B cell (primary cell): Measurements from ENCODE around the gene TEX52. TPM values are rescaled to one million over a fixed set of nuclear protein-coding genes. Genes with fewer than 3 reads are reported as not detected.

Experiments
- ATAC-seq: fragments of 200-7000 bp; cut with Tn5 transposase; one replicate; pipeline ENCODE4 v1.10.0; 2021; ENCODE audit warnings: low read depth, mild to moderate bottlenecking, moderate number of reproducible peaks, moderate library complexity
- CTCF ChIA-PET: fragments of 350-600 bp; sonication (Branson Sonifier 250); formaldehyde crosslinking; loops from one replicate; lab custom pipeline; 2021; ENCODE audit warnings: antibody characterized with exemption, inconsistent platforms; lab: Charles Lee
- POLR2A ChIA-PET: fragments of 350-600 bp; sonication (Branson Sonifier 250); formaldehyde crosslinking; loops from one replicate; lab custom pipeline; 2021; ENCODE audit warnings: antibody characterized with exemption; lab: Charles Lee
- DNase-seq: peaks from one replicate; pipeline ENCODE4 v3.0.0; 2013
- H2AFZ ChIP-seq: 2 replicates; pipeline ENCODE4 v1.6.1; 2012; ENCODE audit warnings: mild to moderate bottlenecking, low read depth, low read length; ENCODE audit not compliant: insufficient read depth, poor library complexity, severe bottlenecking
- H3K27ac ChIP-seq, 2 donors: 1 replicate in 1 of 2; 2 replicates in 1 of 2; pipeline ENCODE4 v1.5.1; 2012 to 2013; ENCODE audit warnings: low read length in 2 of 2, mild to moderate bottlenecking in 2 of 2, moderate library complexity in 1 of 2
- H3K27me3 ChIP-seq, 4 experiments: fragments of 200-600 bp in 1 of 4; sonication (generic) in 1 of 4; replicated peaks in 1 of 4; 1 replicate in 2 of 4; 2 replicates in 2 of 4; pipeline versions ENCODE4 v1.6.1 to v1.7.0; 2013 to 2016; ENCODE audit warnings: low read length in 3 of 4, mild to moderate bottlenecking in 2 of 4, mixed read lengths in 1 of 4, moderate library complexity in 1 of 4; ENCODE audit not compliant: insufficient read depth in 4 of 4, control insufficient read depth in 3 of 4; ENCODE audit errors: control extremely low read depth in 1 of 4
- H3K36me3 ChIP-seq, 2 experiments: replicated peaks in 1 of 2; 1 replicate in 1 of 2; 2 replicates in 1 of 2; pipeline versions ENCODE4 v1.6.1 to v1.7.1; 2013; ENCODE audit warnings: low read length in 1 of 2; ENCODE audit not compliant: insufficient read depth in 2 of 2, control insufficient read depth in 1 of 2; ENCODE audit errors: control extremely low read depth in 1 of 2, extremely low read depth in 1 of 2
- H3K4me1 ChIP-seq, 2 donors: fragments of 200-600 bp in 1 of 2; sonication (generic) in 1 of 2; 1 replicate in 1 of 2; 2 replicates in 1 of 2; pipeline versions ENCODE4 v1.5.1 to v1.6.1; 2013 to 2017; ENCODE audit warnings: low read length in 2 of 2; ENCODE audit not compliant: control insufficient read depth in 2 of 2, insufficient read depth in 2 of 2
- H3K4me2 ChIP-seq: replicated peaks from 2 replicates; pipeline ENCODE3; 2012; ENCODE audit warnings: mild to moderate bottlenecking, low read depth, low read length; ENCODE audit not compliant: poor library complexity, severe bottlenecking
- H3K4me3 ChIP-seq, 5 experiments: fragments of 200-600 bp in 1 of 5; sonication (generic) in 1 of 5; 1 replicate in 3 of 5; 2 replicates in 2 of 5; pipeline versions ENCODE4 v1.5.1 to v1.7.0; 2011 to 2016; ENCODE audit warnings: low read length in 4 of 5, mild to moderate bottlenecking in 4 of 5, low read depth in 2 of 5, control low read depth in 1 of 5, moderate library complexity in 1 of 5; ENCODE audit not compliant: insufficient read depth in 1 of 5; ENCODE audit errors: control extremely low read depth in 1 of 5, extremely low read depth in 1 of 5
- H3K79me2 ChIP-seq: fragments of 200-600 bp; sonication (generic); one replicate; pipeline ENCODE4 v1.6.0; 2016; ENCODE audit warnings: low read length; ENCODE audit not compliant: control insufficient read depth, insufficient read depth
- H3K9ac ChIP-seq: fragments of 200-600 bp; sonication (generic); 2 replicates; pipeline ENCODE4 v1.6.1; 2017; ENCODE audit warnings: mild to moderate bottlenecking, low read length, moderate library complexity
- H3K9me3 ChIP-seq, 3 donors: one replicate each; pipeline versions ENCODE4 v1.6.1 to v1.7.1; 2013; ENCODE audit warnings: low read length in 2 of 3; ENCODE audit not compliant: control insufficient read depth in 2 of 3, insufficient read depth in 1 of 3; ENCODE audit errors: control extremely low read depth in 1 of 3
- H4K20me1 ChIP-seq: 2 replicates; pipeline ENCODE4 v1.6.0; 2012; ENCODE audit warnings: mild to moderate bottlenecking, low read length; ENCODE audit not compliant: insufficient read depth, control insufficient read depth, poor library complexity, severe bottlenecking
- H3K27ac Mint-ChIP-seq: one replicate; pipeline ENCODE4 v1.8.0; 2021; ENCODE audit warnings: mixed read lengths
- H3K27me3 Mint-ChIP-seq: one replicate; pipeline ENCODE4 v1.8.0; 2021; ENCODE audit warnings: mixed read lengths
- H3K4me1 Mint-ChIP-seq: one replicate; pipeline ENCODE4 v1.8.0; 2021; ENCODE audit warnings: mixed read lengths
- H3K4me3 Mint-ChIP-seq: one replicate; pipeline ENCODE4 v1.8.0; 2021; ENCODE audit warnings: mixed read lengths
- H3K9me3 Mint-ChIP-seq: one replicate; pipeline ENCODE4 v1.8.0; 2022; ENCODE audit warnings: mixed read lengths; ENCODE audit not compliant: insufficient read depth
- EZH2 ChIP-seq: IDR thresholded peaks from 2 replicates; pipeline ENCODE4 v1.6.1; 2012; ENCODE audit warnings: borderline replicate concordance, low read depth, mild to moderate bottlenecking, moderate library complexity, low read length; ENCODE audit not compliant: insufficient read depth, poor library complexity, severe bottlenecking
- WGBS: methylation state at CpG from one replicate; pipeline ENCODE4 v1.1.5; 2013; ENCODE audit warnings: missing lambda C conversion rate; ENCODE audit not compliant: insufficient coverage; 5-methylcytosine and 5-hydroxymethylcytosine counted together
- intact Hi-C: fragments of 100-400 bp; cut with micrococcal nuclease; formaldehyde crosslinking; loops from one replicate; pipeline ENCODE4 v1.10.0; 2022
- polyA plus RNA-seq: library from polyadenylated mRNA; depleted of rRNA; stranded (reverse); fragments of >200 nt; gene quantifications from 2 replicates; pipeline ENCODE4 v1.2.3, GENCODE V29; 2012
- total RNA-seq, 2 donors: library from RNA; stranded (reverse); fragments of 120-200 nt in 1 of 2; gene quantifications; 1 replicate in 1 of 2; 2 replicates in 1 of 2; pipeline versions ENCODE4 v1.2.3 to v1.2.4, GENCODE V29; 2013 to 2022
- TF ChIP-seq, protein P1 (sequence below): fragments of 200-600 bp; IDR thresholded peaks from one replicate; pipeline ENCODE4 v1.8.0; 2022; ENCODE audit warnings: antibody characterized with exemption, mild to moderate bottlenecking

TEX52 gene
- total and polyA plus RNA-seq, 2 donors (not counting 1 experiment from before 2014, with no cell fraction given): not detected

- no peaks in the 10 kb centered on the region for H3K9me3 Mint-ChIP-seq
- H3K4me1 Mint-ChIP-seq: peaks cover 6% of the 10 kb centered on the region
- WGBS: 95% methylated on average over 7 of the region's 9 CpGs
- no peak overlapping the region for H3K4me3 Mint-ChIP-seq
- no peaks in the 10 kb centered on the region for H3K4me1 ChIP-seq
- no peak overlapping the region for H3K27ac Mint-ChIP-seq
- H3K27ac ChIP-seq: no peak overlapping the region
- ChIA-PET POLR2A (no interaction called here), CTCF (interaction anchor here (0.6 kb wide), 1 partner anchor 48 kb away, joined by 3 read pairs; no protein-coding TSS in a partner anchor)
- ATAC-seq (no peak), DNase-seq (no peak)
- H3K79me2 ChIP-seq: peaks cover 45% of the 10 kb centered on the region
- H3K4me3 ChIP-seq: no peak overlapping the region
- H3K36me3 ChIP-seq: peaks cover 2 to 79% of the 10 kb centered on the region in 2 experiments
- no peaks in the 10 kb centered on the region for H3K9me3 ChIP-seq
- no peaks in the 10 kb centered on the region for H3K27me3 ChIP-seq
- H3K9ac ChIP-seq: no peak overlapping the region
- intact Hi-C loops: no loop called here
- TF ChIP-seq EZH2: no peak
- H3K4me2 ChIP-seq: no peak overlapping the region
- H3K27me3 Mint-ChIP-seq: no peaks in the 10 kb centered on the region
- no peak overlapping the region for H2AFZ ChIP-seq
- H4K20me1 ChIP-seq: peaks cover 19% of the 10 kb centered on the region
Observed at GRCh38 chr12:2820432-2820831, 36.4 kb downstream of the TEX52 start.

GRCh38 chr12:2819810-2820209 lies 37.0 kb downstream of the TEX52 start:
- H3K79me2 ChIP-seq: peaks cover 51% of the 10 kb centered on the region
- intact Hi-C loops: no loop called here
- Mint-ChIP-seq H3K4me1 (peaks cover 8% of the 10 kb centered on the region), H3K27ac (no peak overlapping the region), H3K4me3 (no peak overlapping the region), H3K9me3 (no peaks in the 10 kb centered on the region), H3K27me3 (no peaks in the 10 kb centered on the region)
- H3K9me3 ChIP-seq: no peaks in the 10 kb centered on the region
- 99% methylated on average over 15 of the region's 15 CpGs for WGBS
- peaks cover 19% of the 10 kb centered on the region for H4K20me1 ChIP-seq
- ATAC-seq (no peak), DNase-seq (no peak)
- no peak overlapping the region for H3K27ac ChIP-seq
- ChIA-PET POLR2A (no interaction called here), CTCF (no interaction called here)
- H3K27me3 ChIP-seq: no peaks in the 10 kb centered on the region
- H3K36me3 ChIP-seq: peaks cover 2 to 73% of the 10 kb centered on the region in 2 experiments
- no peak overlapping the region for H3K4me2 ChIP-seq
- no peaks in the 10 kb centered on the region for H3K4me1 ChIP-seq
- TF ChIP-seq, protein P1, sequence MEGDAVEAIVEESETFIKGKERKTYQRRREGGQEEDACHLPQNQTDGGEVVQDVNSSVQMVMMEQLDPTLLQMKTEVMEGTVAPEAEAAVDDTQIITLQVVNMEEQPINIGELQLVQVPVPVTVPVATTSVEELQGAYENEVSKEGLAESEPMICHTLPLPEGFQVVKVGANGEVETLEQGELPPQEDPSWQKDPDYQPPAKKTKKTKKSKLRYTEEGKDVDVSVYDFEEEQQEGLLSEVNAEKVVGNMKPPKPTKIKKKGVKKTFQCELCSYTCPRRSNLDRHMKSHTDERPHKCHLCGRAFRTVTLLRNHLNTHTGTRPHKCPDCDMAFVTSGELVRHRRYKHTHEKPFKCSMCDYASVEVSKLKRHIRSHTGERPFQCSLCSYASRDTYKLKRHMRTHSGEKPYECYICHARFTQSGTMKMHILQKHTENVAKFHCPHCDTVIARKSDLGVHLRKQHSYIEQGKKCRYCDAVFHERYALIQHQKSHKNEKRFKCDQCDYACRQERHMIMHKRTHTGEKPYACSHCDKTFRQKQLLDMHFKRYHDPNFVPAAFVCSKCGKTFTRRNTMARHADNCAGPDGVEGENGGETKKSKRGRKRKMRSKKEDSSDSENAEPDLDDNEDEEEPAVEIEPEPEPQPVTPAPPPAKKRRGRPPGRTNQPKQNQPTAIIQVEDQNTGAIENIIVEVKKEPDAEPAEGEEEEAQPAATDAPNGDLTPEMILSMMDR: no peak
- no peak for TF ChIP-seq EZH2
- no peak overlapping the region for H3K4me3 ChIP-seq
- no peak overlapping the region for H3K9ac ChIP-seq
- H2AFZ ChIP-seq: no peak overlapping the region
